Activated CD8-positive, alpha-beta memory T cell treated with anti-CD3 and anti-CD28 coated beads for 48 hours (primary cell): ENCODE data around the gene CXorf38.

Experiments used
- DNase-seq, 3 experiments: peaks; one replicate each; pipeline ENCODE4 v3.0.0-alpha.2; 2020; ENCODE audit warnings: low read depth in 2 of 3, low spot score in 2 of 3

Gene CXorf38

GRCh38 chrX:40647307-40648197, at the start of gene CXorf38:
Gene CXorf38, minus strand, starts transcription at chrX:40647561. Its CDS starts 41 bp downstream, at chrX:40647520.
- DNase-seq, result peak; percentile 70 to 94 (median 84)

- no peak for DNase-seq
These were observed 47.4 kb upstream of the CXorf38 start for GRCh38 chrX:40694802-40695201.

GRCh38 chrX:40688929-40689328, 41.6 kb upstream of the CXorf38 start:
- DNase-seq, result no peak

GRCh38 chrX:40687169-40687568, 39.8 kb upstream of the CXorf38 start:
- no peak for DNase-seq

GRCh38 chrX:40685362-40685918, 38.1 kb upstream of the CXorf38 start:
- no peak for DNase-seq

- no peak for DNase-seq
These were observed 36.7 kb upstream of the CXorf38 start for GRCh38 chrX:40684092-40684491.

- DNase-seq, result no peak
These were observed 35.9 kb upstream of the CXorf38 start for GRCh38 chrX:40683245-40683644.

- DNase-seq, result no peak
These were observed 23.8 kb upstream of the CXorf38 start for GRCh38 chrX:40671126-40671525.

- DNase-seq, result no peak
These were observed 16.7 kb upstream of the CXorf38 start for GRCh38 chrX:40663880-40664630.

- DNase-seq, result no peak
These were observed 15.8 kb upstream of the CXorf38 start for GRCh38 chrX:40663078-40663740.

- no peak for DNase-seq
These were observed 14.1 kb upstream of the CXorf38 start for GRCh38 chrX:40661489-40661888.

- DNase-seq, result no peak
These were observed 13.0 kb upstream of the CXorf38 start for GRCh38 chrX:40660381-40660780.

- DNase-seq, result no peak
These were observed 6.2 kb upstream of the CXorf38 start for GRCh38 chrX:40653535-40653934.

- DNase-seq, result no peak
These were observed 5.3 kb upstream of the CXorf38 start for GRCh38 chrX:40652664-40653063.

- peak; percentile 22 to 39 (median 37) for DNase-seq
These were observed 4.4 kb upstream of the CXorf38 start for GRCh38 chrX:40651620-40652223.

- peak in 2 of 3 experiments; percentile 4 to 32 for DNase-seq
These were observed 663 bp downstream of the CXorf38 start for GRCh38 chrX:40646489-40647306.

- peak in 2 of 3 experiments; percentile 11 to 29 for DNase-seq
These were observed 2.5 kb downstream of the CXorf38 start for GRCh38 chrX:40644821-40645358.

GRCh38 chrX:40644176-40644575, 3.2 kb downstream of the CXorf38 start:
- DNase-seq, result no peak

GRCh38 chrX:40637687-40638086, 9.7 kb downstream of the CXorf38 start:
- no peak for DNase-seq

- no peak for DNase-seq
These were observed 15.2 kb downstream of the CXorf38 start for GRCh38 chrX:40632199-40632598.
